HFFc6 (cell line): ENCODE data around the gene IRF2BP2. TPM values are rescaled to one million over a fixed set of nuclear protein-coding genes. Genes with fewer than 3 reads are reported as not detected.
"Not testable (repeated sequence)": the region's sequence is repeated elsewhere in the genome, so short reads cannot be mapped to it uniquely, and the experiment has no call there.

Experiments
- DNase-seq: peaks from one replicate; pipeline ENCODE4 v3.0.0-alpha.2; 2018
- H3K27ac Mint-ChIP-seq: 2 replicates; pipeline ENCODE4 v1.8.0; 2020; ENCODE audit warnings: mild to moderate bottlenecking, mixed read lengths
- H3K27me3 Mint-ChIP-seq: 2 replicates; pipeline ENCODE4 v1.8.0; 2021; ENCODE audit warnings: mild to moderate bottlenecking, moderate library complexity, mixed read lengths; ENCODE audit not compliant: insufficient read depth
- H3K36me3 Mint-ChIP-seq: 2 replicates; pipeline ENCODE4 v1.8.0; 2021; ENCODE audit warnings: low read depth, mixed read lengths
- H3K4me1 Mint-ChIP-seq: 2 replicates; pipeline ENCODE4 v1.8.0; 2020; ENCODE audit warnings: low read depth, mixed read lengths
- H3K4me3 Mint-ChIP-seq: 2 replicates; pipeline ENCODE4 v1.8.0; 2020; ENCODE audit warnings: mild to moderate bottlenecking, moderate library complexity, mixed read lengths
- H3K9me3 Mint-ChIP-seq: 2 replicates; pipeline ENCODE4 v1.8.0; 2020; ENCODE audit warnings: mild to moderate bottlenecking, mixed read lengths
- CTCF ChIP-seq: fragments of 200-600 bp; sonication (generic); IDR thresholded peaks from 2 replicates; pipeline ENCODE4 v1.5.0; 2021; ENCODE audit warnings: antibody characterized with exemption, mild to moderate bottlenecking
- total RNA-seq, 6 experiments: library from RNA; stranded (reverse); fragmentation: NEBNext Ultra II Directional; extraction: Animal tissue kit (Norgen Biotek cat#: 25700); gene quantifications; 2 replicates in 1 of 6; 3 replicates in 5 of 6; pipeline ENCODE4 v1.2.3, GENCODE V29; 2021

The IRF2BP2 gene
- total RNA-seq, 6 experiments from 2014 or later, result 58.6 to 87.1 (median 73.2) TPM

DNA sequence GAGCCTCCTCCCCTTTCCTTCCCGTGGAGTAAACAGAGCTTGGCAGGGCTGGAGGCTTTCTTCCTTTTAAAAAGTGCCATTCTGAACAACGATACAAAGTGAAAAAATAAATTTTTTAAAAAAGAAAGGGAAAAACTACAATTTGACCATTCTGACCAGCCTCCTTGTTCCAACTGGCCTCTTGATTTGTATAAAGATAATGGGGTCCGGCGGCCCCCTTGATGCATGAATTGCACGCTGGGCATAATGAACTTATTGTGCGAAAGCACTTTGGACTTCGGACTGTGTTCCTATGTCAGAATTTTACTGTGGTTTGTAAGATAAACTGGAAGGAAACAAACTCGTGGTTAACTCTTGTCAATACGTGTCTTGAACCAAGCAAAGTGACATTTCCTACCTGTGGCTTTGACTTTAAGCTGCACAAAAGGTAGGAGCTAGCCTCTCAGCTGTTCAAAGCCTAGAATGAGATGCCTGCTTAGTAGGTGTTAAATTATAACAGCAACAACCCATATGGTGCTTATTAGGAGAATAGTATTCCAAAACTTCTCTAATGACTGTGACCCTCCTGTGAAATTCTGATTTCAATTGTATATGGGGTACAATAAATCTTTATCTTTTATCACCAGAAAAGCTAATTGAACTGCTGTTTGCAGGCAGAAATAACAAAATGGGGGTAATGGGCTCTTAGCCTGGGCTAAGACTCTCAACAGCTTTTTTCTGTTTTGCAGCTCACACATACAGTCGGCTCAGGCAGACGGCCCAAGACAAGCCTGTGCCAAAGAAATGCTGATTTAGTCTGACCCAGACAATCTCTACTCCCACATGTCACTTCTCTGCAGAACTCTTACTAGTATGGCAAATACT is 9.3 kb downstream of the IRF2BP2 start:
- H3K9me3 Mint-ChIP-seq, result no peaks in the 10 kb centered on the region; the same call in 1 of the 2 replicates
- peak overlapping the region; percentile 90 for H3K27ac Mint-ChIP-seq
- H3K4me1 Mint-ChIP-seq, result peaks cover 68% of the 10 kb centered on the region
- DNase-seq, result no peak
- peak overlapping the region; percentile 97 for H3K4me3 Mint-ChIP-seq
- no peak for TF ChIP-seq CTCF
- peaks cover 3% of the 10 kb centered on the region; the same call in 1 of the 2 replicates for H3K27me3 Mint-ChIP-seq
- H3K36me3 Mint-ChIP-seq, result peaks cover 22% of the 10 kb centered on the region

GRCh38 chr1:234599617-234600417 is 10.2 kb downstream of the IRF2BP2 start:
- Mint-ChIP-seq H3K27me3 (peaks cover 3% of the 10 kb centered on the region; the same call in 1 of the 2 replicates), H3K4me1 (peaks cover 59% of the 10 kb centered on the region), H3K36me3 (peaks cover 14% of the 10 kb centered on the region), H3K9me3 (no peaks in the 10 kb centered on the region; the same call in 1 of the 2 replicates), H3K27ac (peak overlapping the region; percentile 94), H3K4me3 (peak overlapping the region; percentile 97)
- peak; percentile 73 for DNase-seq
- no peak for TF ChIP-seq CTCF

GRCh38 chr1:234598974-234599616 is 10.9 kb downstream of the IRF2BP2 start:
- Mint-ChIP-seq H3K4me3 (peak overlapping the region; percentile 91), H3K36me3 (peaks cover 9% of the 10 kb centered on the region; the same call in 1 of the 2 replicates), H3K27ac (peak overlapping the region; percentile 94), H3K27me3 (peaks cover 3% of the 10 kb centered on the region; the same call in 1 of the 2 replicates), H3K4me1 (peaks cover 53% of the 10 kb centered on the region), H3K9me3 (no peaks in the 10 kb centered on the region; the same call in 1 of the 2 replicates)
- DNase-seq, result no peak
- no peak for TF ChIP-seq CTCF

DNA sequence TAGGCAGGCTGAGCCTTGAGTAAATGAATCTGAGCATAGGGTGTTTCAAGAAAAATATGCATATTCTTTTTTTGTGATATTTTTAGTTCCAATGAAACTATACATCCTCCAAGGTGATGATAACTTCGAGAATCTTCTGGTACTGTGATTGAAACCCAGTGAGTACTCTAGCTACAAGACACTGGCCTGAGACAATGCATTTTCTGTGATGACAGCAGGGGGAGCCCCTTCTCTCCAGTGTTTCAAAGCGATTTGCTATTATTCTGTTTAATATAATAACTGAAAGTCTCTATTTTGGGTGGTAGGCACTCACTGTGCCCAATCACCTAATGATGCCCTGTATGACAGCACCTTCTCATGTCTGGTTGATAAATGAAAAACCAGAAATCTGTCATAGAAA is 12.1 kb downstream of the IRF2BP2 start:
- Mint-ChIP-seq H3K27ac (no peak overlapping the region), H3K36me3 (peaks cover 5% of the 10 kb centered on the region; the same call in 1 of the 2 replicates), H3K4me1 (peaks cover 41% of the 10 kb centered on the region), H3K4me3 (no peak overlapping the region), H3K9me3 (no peaks in the 10 kb centered on the region; the same call in 1 of the 2 replicates), H3K27me3 (peaks cover 2% of the 10 kb centered on the region; the same call in 1 of the 2 replicates)
- TF ChIP-seq CTCF, result peak; percentile 79
- DNase-seq, result no peak

GRCh38 chr1:234595899-234596298 is 14.1 kb downstream of the IRF2BP2 start:
- Mint-ChIP-seq H3K27ac (no peak overlapping the region), H3K36me3 (no peaks in the 10 kb centered on the region), H3K27me3 (peaks cover 2% of the 10 kb centered on the region; the same call in 1 of the 2 replicates), H3K4me1 (peaks cover 21% of the 10 kb centered on the region), H3K9me3 (no peaks in the 10 kb centered on the region; the same call in 1 of the 2 replicates), H3K4me3 (no peak overlapping the region)
- DNase-seq, result no peak
- TF ChIP-seq CTCF, result no peak

DNA sequence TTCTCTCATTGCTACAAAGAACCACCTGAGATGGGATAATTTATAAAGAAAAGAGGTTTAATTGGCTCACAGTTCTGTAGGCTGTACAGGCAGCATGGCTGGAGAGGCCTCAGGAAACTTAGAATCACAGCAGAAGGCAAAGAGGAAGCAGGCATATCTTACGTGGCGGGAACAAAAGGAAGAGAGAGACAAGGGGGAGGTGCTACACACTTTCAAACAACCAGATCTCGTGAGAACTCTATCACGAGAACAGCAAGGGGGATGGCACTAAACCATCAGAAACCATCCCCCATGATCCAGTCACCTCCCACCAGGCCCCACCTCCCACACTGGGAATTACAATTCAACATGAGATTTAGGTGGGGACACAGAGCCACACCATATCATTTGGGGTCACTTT is 15.4 kb downstream of the IRF2BP2 start:
- H3K36me3 Mint-ChIP-seq, H3K27me3 Mint-ChIP-seq, DNase-seq, H3K4me3 Mint-ChIP-seq, H3K9me3 Mint-ChIP-seq, H3K27ac Mint-ChIP-seq: not testable (repeated sequence)
- peaks cover 17% of the 10 kb centered on the region for H3K4me1 Mint-ChIP-seq
